Activated naive CD4-positive, alpha-beta T cell treated with anti-CD3 and anti-CD28 coated beads, Interleukin-2, amount 10 ng/mL, durations not matched to agents 7 days and 5 days (primary cell): ENCODE measurements around the gene PLEKHF1.

ENCODE experiments used
- CTCF ChIA-PET: fragments of 350-600 bp; sonication (Branson Sonifier 250); formaldehyde crosslinking; loops from one replicate; lab custom pipeline; 2021; ENCODE audit warnings: antibody characterized with exemption; lab: Charles Lee
- DNase-seq: peaks from one replicate; pipeline ENCODE4 v3.0.0-alpha.2; 2020
- H3K27ac Mint-ChIP-seq: one replicate; pipeline ENCODE4 v1.8.0; 2021; ENCODE audit warnings: mild to moderate bottlenecking, moderate library complexity, mixed read lengths
- H3K27me3 Mint-ChIP-seq: one replicate; pipeline ENCODE4 v1.8.0; 2021; ENCODE audit warnings: mild to moderate bottlenecking, mixed read lengths
- H3K36me3 Mint-ChIP-seq: one replicate; pipeline ENCODE4 v1.8.0; 2021; ENCODE audit warnings: mixed read lengths
- H3K4me1 Mint-ChIP-seq: one replicate; pipeline ENCODE4 v1.8.0; 2021; ENCODE audit warnings: mixed read lengths
- H3K4me3 Mint-ChIP-seq: one replicate; pipeline ENCODE4 v1.8.0; 2021; ENCODE audit warnings: mild to moderate bottlenecking, moderate library complexity, mixed read lengths
- H3K9me3 Mint-ChIP-seq: one replicate; pipeline ENCODE4 v1.8.0; 2021; ENCODE audit warnings: mixed read lengths

Gene PLEKHF1, protein sequence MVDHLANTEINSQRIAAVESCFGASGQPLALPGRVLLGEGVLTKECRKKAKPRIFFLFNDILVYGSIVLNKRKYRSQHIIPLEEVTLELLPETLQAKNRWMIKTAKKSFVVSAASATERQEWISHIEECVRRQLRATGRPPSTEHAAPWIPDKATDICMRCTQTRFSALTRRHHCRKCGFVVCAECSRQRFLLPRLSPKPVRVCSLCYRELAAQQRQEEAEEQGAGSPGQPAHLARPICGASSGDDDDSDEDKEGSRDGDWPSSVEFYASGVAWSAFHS

DNA sequence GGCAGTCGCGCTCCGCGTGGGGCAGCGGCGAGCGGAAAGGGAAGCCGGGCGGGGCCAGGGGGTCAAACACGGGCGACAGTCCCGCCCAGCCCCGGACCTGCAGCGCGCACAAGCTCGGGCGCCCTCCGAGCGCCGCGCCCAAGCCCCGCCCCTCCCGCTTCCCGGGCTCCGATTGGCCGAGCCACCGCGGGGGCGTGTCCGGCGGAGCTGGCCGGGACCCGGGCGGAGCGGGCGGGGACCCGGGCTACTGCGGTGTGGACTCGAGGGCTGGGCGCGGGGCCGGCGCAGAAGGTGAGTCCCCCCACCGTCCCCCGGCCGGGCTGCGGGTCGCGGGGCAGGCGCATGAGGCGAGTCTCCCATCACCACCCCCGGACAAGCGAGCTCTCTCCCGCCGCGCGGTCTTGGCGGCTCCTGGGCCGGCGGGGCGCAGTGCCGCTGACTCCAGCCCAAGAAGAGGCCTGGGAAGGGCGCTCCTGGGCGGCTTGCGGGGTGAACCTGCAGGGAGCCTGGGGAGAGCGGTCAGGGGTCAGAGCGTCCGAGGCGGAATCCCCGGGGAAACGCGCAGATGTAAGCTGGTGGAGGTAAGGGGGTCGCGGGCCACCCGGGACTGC is at the start of gene PLEKHF1:
TSS of gene PLEKHF1 (plus strand) at position 247 of the 611 bp plus-strand sequence. CDS start 8,379 bp downstream, outside the sequence.
- Mint-ChIP-seq H3K36me3 (peaks cover 30% of the 10 kb centered on the region), H3K27ac (peak within 1 kb of the TSS; percentile 95), H3K4me3 (peak within 1 kb of the TSS; percentile 92), H3K4me1 (peaks cover 63% of the 10 kb centered on the region), H3K27me3 (peaks cover 12% of the 10 kb centered on the region), H3K9me3 (no peaks in the 10 kb centered on the region)
- peak; percentile 91 for DNase-seq
- CTCF ChIA-PET, result interaction anchor here (0.7 to 5.6 kb wide), 11 partner anchors 8 to 59 kb away, joined by 3 to 58 read pairs (median 7); partner anchors contain the start of genes C19orf12 and POP4

DNA sequence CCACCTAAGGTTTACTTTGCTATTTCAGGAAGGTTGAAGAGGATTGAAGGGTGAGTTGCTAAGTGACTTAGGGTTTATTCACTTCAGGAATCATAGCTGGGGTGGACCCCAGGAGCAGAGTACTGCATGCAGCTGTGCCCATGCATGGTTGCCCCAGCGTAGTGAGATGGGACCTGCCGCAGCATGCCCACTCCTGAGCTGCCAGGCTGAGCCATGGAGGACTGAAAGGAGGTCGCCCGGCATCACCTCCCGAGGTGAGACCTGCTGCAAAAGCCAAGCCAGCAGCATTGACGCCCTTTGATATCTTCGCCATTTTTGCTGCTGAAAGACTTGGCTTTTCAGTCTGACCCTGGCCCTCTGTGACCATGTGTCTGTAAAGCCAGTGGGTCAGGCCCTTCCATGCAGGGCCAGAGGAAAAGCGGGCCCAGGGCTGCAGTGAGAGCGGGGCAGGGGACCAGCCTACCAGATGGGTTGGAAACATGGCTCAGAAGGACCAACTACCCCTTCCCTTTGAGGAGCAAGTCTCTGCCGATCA is 49.3 kb upstream of the PLEKHF1 start:
- H3K27ac Mint-ChIP-seq, result no peak overlapping the region
- CTCF ChIA-PET, result no interaction called here

DNA sequence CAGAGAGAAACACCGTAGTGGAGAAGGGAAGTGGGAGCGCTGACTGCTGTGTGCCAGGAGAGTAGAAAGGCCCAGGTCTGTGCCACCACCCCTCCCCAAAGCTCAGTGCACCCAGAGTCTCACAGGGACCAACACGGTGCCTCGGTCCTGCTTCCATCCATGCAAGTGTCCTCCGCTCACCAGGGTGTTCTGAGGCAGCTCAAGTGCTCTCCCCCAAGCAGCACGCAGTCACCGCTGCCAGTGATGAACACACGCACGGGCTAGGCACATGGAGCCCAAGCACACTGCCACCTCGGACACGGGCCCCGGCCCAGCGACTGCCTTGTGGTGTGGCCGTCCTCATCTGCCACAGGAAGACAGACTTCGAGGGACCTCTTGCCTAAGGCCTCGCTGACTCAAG is 48.7 kb upstream of the PLEKHF1 start:
- H3K36me3 Mint-ChIP-seq, result peaks cover 33% of the 10 kb centered on the region
- H3K4me1 Mint-ChIP-seq, result peaks cover 18% of the 10 kb centered on the region
- H3K4me3 Mint-ChIP-seq, result no peak overlapping the region
- CTCF ChIA-PET, result interaction anchor here (1.3 to 2.5 kb wide), 4 partner anchors 50 to 100 kb away, joined by 5 to 7 read pairs (median 6); no protein-coding TSS in a partner anchor
- no peak for DNase-seq
- no peak overlapping the region for H3K27ac Mint-ChIP-seq
- H3K9me3 Mint-ChIP-seq, result no peaks in the 10 kb centered on the region
- peaks cover 24% of the 10 kb centered on the region for H3K27me3 Mint-ChIP-seq

More for the DNA sequence above, 49.3 kb upstream of the PLEKHF1 start:
- H3K4me3 Mint-ChIP-seq, result no peak overlapping the region
- H3K27me3 Mint-ChIP-seq, result peaks cover 20% of the 10 kb centered on the region
- H3K9me3 Mint-ChIP-seq, result no peaks in the 10 kb centered on the region
- peaks cover 14% of the 10 kb centered on the region for H3K4me1 Mint-ChIP-seq
- peaks cover 36% of the 10 kb centered on the region for H3K36me3 Mint-ChIP-seq
- DNase-seq, result no peak

DNA sequence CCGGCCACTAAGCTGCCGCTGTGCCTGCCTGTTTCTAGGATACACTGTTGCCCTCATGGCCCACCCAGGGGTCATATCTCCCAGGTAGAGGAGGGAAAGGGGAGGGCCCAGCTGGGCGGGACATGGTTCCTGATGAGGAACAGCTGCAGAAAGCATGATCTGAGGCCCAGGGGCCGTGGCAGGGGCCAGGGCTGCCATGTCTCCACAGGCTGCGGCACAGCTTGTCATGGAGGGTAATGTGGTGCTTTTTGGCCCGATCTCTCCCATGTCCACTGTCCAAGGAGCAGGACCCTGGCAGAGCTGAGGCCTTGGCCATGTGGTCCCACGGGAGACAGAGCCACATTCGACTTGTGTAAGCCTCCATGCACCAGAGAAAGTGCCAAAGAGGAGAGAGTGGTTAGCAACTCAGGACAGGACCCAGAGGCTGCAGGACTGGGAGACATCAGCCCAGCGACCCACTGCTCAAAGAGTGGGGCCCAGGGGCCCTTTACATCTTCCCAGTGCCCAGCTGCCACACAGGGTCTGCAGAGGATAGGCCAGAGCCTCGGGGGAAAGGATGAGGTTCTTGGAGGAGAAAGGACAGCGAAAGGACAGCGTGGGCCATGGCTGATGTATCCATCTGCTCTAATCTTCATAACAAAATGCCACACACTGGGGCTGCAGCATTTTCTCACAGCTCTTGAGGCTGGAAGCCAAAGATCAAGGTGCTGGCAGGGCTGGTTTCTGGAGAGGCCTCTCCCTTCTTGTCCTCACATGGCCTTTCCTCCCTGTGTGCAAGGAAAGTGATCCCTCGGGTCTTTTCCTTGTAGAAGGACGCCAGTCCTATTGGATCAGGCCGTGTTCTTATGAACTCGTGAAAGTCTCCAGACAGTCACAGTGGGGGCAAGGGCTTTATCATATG is 47.6 kb upstream of the PLEKHF1 start:
- Mint-ChIP-seq H3K27me3 (peaks cover 24% of the 10 kb centered on the region), H3K27ac (no peak overlapping the region), H3K9me3 (no peaks in the 10 kb centered on the region), H3K4me3 (no peak overlapping the region), H3K36me3 (peaks cover 25% of the 10 kb centered on the region), H3K4me1 (peaks cover 28% of the 10 kb centered on the region)
- DNase-seq, result no peak
- CTCF ChIA-PET, result interaction anchor here (1.3 to 4.6 kb wide), 5 partner anchors 7 to 99 kb away, joined by 5 to 48 read pairs (median 6); no protein-coding TSS in a partner anchor

DNA sequence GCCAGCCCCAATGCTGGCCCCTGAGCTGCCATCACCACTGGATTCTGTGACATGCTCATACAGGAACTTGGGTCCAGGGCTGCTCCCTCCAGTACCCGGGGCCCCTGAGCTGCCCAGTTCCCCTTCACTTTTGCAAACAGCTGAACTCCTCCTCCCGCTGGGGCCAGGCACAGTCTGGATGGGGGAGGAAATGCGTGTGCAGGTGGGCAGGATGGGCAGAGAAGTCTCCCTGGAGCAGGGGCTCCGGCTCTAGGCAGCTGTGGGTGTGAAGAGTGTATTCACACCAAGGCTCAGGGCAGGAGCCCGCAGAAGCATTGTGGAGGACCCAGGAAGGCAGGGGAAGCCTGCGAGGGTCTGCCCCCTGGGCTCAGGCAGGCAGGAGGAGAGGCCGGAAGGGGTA is 46.8 kb upstream of the PLEKHF1 start:
- peaks cover 19% of the 10 kb centered on the region for H3K36me3 Mint-ChIP-seq
- no peak for DNase-seq
- peaks cover 37% of the 10 kb centered on the region for H3K4me1 Mint-ChIP-seq
- H3K9me3 Mint-ChIP-seq, result no peaks in the 10 kb centered on the region
- H3K27ac Mint-ChIP-seq, result no peak overlapping the region
- CTCF ChIA-PET, result interaction anchor here (1.5 to 4.6 kb wide), 4 partner anchors 8 to 72 kb away, joined by 5 to 48 read pairs (median 8); no protein-coding TSS in a partner anchor
- H3K4me3 Mint-ChIP-seq, result no peak overlapping the region
- peaks cover 24% of the 10 kb centered on the region for H3K27me3 Mint-ChIP-seq

DNA sequence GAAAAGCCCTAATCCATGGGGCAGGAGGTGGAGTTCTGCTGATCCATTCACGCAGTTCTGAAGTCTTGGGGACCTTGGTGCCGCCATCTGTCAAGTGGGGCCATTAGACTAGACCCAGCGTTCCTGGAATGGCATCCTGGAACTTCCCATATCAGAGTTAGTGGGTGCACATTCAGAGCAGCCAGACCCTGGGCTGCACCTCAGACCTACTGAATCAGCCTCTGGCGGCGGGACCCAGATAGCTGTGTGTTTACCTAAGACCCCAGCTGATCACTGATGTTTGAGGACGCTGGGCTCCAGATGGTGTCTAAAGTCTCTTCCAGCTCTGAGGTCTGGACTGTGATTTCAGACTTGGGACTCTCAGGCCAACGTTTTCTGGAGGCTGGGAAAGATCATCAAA is 46.4 kb upstream of the PLEKHF1 start:
- H3K27ac Mint-ChIP-seq, result no peak overlapping the region

DNA sequence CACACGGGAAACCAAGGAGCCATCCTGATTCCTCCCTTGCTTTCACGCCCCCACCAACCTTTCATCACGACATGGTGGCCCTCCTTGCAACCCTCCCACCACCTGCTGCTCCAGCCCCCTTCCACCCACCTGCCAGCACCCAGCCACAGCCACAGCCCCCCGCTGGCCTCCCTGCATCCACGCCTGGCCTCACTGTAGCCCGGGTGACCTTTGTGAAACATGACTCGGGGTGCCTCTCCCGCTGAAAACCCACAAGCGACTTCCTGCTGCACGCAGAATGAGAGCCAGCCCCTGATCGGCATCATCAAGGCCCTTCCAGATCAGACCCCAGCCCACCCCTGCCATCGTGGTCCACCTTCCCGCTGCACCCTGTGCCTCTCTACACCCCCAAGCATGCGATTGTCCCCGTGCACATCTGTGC is 44.3 kb upstream of the PLEKHF1 start:
- H3K36me3 Mint-ChIP-seq, result peaks cover 4% of the 10 kb centered on the region
- H3K27ac Mint-ChIP-seq, result peak overlapping the region; percentile 24
- peaks cover 24% of the 10 kb centered on the region for H3K27me3 Mint-ChIP-seq
- peaks cover 50% of the 10 kb centered on the region for H3K4me1 Mint-ChIP-seq
- peak; percentile 46 for DNase-seq
- CTCF ChIA-PET, result interaction anchor here (0.6 to 4.6 kb wide), 4 partner anchors 10 to 95 kb away, joined by 3 to 48 read pairs (median 6); no protein-coding TSS in a partner anchor
- H3K9me3 Mint-ChIP-seq, result no peaks in the 10 kb centered on the region
- H3K4me3 Mint-ChIP-seq, result peak overlapping the region; percentile 29

More for the DNA sequence above, 46.4 kb upstream of the PLEKHF1 start:
- peaks cover 24% of the 10 kb centered on the region for H3K27me3 Mint-ChIP-seq
- peaks cover 41% of the 10 kb centered on the region for H3K4me1 Mint-ChIP-seq
- CTCF ChIA-PET, result interaction anchor here (0.8 to 4.6 kb wide), 6 partner anchors 8 to 98 kb away, joined by 3 to 48 read pairs (median 5); no protein-coding TSS in a partner anchor
- H3K36me3 Mint-ChIP-seq, result peaks cover 17% of the 10 kb centered on the region
- no peaks in the 10 kb centered on the region for H3K9me3 Mint-ChIP-seq
- H3K4me3 Mint-ChIP-seq, result no peak overlapping the region
- no peak for DNase-seq

DNA sequence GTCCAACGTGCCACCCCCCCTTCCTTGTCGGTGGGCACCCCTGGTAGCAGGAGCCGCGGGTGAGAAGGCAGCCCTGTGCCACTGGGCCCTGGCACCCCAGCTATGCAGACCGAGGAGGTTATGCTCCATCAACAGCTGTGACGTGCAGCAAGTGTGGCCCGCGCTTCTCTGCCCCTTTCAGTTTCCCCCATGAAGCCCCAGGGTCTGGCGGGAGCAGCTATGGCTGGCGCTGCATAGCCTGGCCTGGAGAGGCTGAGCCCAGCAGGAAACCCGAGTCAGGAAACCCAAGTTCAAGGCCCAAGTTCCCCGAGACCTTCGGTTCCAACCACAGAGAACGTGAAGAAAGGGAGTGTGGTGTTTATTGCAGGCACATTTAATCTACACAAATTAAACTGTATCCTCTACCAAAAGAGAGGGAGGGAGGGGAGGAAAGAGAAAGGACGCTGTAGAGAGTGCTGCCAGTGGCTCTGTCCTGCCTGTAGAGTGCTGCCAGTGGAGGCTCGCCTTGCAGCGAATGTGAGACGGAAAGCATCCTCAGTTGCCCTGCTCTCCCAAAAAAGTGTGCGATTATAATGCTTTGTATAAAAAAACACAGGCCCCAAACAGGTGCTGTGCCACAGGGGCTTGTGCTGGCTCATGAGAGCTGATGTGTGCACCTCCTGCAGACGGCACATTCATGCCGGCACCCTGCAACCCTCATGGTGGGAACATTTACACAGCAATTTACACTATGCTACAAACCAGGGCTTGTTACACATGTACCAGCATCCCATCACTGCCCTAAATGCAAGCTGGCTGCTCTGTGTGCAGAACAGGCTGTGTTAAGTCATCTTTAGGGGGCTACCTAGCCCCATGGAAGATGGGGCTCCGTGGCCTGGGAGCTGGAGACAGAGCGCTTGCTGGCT is 42.8 kb upstream of the PLEKHF1 start:
- Mint-ChIP-seq H3K4me3 (peak overlapping the region; percentile 15), H3K27me3 (peaks cover 24% of the 10 kb centered on the region), H3K27ac (peak overlapping the region; percentile 67), H3K9me3 (no peaks in the 10 kb centered on the region), H3K4me1 (peaks cover 52% of the 10 kb centered on the region), H3K36me3 (no peaks in the 10 kb centered on the region)
- CTCF ChIA-PET, result interaction anchor here (1.5 to 4.6 kb wide), 7 partner anchors 11 to 94 kb away, joined by 4 to 48 read pairs (median 7); no protein-coding TSS in a partner anchor
- peak; percentile 48 for DNase-seq

DNA sequence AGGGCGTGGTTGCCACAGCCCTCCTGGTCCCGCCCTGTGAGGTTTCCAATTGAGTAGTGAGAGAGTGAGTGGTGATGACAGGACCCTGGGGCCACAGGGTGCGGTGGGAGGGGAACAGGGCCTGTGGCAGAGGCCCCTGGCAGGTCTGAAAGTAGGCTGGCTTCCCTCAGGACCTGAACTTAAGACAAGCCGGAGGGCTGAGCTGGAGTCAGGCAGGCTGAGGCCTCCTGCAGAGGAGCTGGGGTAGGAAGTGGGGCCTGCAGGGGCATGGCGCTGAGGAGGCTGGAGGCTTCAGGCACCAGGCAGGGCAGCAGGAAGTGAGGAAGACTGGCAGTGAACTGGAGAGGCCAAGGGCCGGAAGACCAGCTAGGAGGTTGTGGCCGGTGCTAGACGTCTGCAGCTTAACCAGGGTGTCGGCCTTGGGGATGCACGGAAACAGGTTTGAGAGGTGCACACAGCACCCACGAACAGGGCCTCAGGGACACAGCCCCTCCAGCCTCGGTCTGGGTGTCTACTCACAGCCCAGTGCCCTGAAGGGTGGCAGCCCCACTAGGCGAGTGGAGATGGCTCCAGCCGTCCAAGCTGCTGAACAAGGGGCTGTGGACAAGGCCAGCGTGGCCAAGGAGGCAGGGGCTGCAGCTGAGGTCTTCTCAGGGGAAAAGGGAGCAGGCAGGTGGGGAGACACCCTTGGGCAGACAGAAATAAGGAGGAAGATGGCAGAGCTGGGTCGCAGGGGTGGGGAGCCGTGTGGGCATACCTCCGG is 41.4 kb upstream of the PLEKHF1 start:
- CTCF ChIA-PET, result interaction anchor here (0.9 to 3.5 kb wide), 5 partner anchors 13 to 93 kb away, joined by 3 to 14 read pairs (median 5); no protein-coding TSS in a partner anchor

DNA sequence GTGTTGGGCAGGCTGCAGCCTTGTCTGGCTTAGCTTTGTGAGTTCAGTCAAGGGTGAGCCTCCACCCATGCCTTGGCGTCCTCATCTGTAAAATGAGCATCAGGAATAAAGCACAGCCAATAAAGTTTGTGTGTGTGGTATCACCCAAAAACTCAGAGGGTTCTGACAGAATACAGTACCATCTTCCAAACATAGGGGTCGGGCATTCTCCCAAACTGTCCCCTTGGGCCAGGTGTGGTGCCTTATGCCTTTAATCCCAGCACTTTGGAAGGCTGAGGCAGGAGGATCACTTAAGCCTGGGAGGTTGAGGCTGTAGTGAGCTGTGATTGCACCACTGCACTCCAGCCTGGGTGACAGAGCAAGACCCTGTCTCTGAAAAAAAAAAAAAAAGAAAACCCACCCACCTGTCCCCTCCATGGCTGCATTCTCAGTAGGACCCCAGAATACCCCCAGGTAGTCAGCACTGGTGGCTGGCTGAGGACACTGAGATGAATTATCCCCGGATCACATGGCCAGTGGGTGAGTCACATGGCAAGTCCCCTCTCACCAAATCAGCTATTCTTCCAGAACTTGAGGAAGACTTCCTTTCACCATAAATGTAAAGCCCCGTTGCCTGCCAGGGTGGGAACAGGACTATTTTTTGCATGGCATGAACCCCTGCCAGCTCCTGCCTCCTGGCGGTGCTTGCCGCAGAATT is 40.6 kb upstream of the PLEKHF1 start:
- H3K4me1 Mint-ChIP-seq, result peaks cover 52% of the 10 kb centered on the region
- H3K27ac Mint-ChIP-seq, result peak overlapping the region; percentile 75
- CTCF ChIA-PET, result interaction anchor here (0.9 to 3.5 kb wide), 3 partner anchors 14 to 65 kb away, joined by 3 to 14 read pairs (median 5); no protein-coding TSS in a partner anchor

More for the DNA sequence above, 41.4 kb upstream of the PLEKHF1 start:
- peak; percentile 34 for DNase-seq
- H3K4me3 Mint-ChIP-seq, result peak overlapping the region; percentile 30
- H3K27me3 Mint-ChIP-seq, result peaks cover 17% of the 10 kb centered on the region
- peaks cover 52% of the 10 kb centered on the region for H3K4me1 Mint-ChIP-seq
- peak overlapping the region; percentile 75 for H3K27ac Mint-ChIP-seq
- H3K9me3 Mint-ChIP-seq, result no peaks in the 10 kb centered on the region
- H3K36me3 Mint-ChIP-seq, result no peaks in the 10 kb centered on the region

DNA sequence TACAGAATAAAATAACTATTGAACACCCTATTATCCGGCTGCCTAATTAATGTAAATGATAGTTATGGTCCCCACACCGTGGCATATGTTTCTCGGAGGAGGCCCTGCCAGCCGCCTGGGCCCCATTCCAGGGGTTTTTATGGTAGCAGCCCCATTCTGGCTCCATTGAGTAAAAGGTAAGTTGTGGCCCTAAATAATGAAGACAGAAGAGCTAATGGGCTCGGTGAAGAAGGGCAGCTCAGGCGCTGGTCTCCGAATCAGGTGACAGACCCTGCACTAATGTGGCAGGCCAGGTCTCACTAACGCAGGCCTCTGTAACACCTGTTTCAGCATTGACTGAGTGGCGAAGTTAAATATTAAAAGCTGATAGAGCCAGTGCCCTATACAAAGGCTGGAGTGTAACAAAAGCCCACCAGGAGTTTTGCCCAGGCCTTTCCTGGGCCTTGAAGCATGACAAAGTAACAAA is 40.0 kb upstream of the PLEKHF1 start:
- Mint-ChIP-seq H3K9me3 (no peaks in the 10 kb centered on the region), H3K27ac (no peak overlapping the region), H3K36me3 (no peaks in the 10 kb centered on the region), H3K4me1 (peaks cover 48% of the 10 kb centered on the region), H3K27me3 (peaks cover 11% of the 10 kb centered on the region), H3K4me3 (no peak overlapping the region)
- CTCF ChIA-PET, result interaction anchor here (1.2 to 3.5 kb wide), 2 partner anchors 11 to 14 kb away, joined by 3 to 14 read pairs; no protein-coding TSS in a partner anchor
- no peak for DNase-seq

More for the DNA sequence above, 40.6 kb upstream of the PLEKHF1 start:
- peaks cover 17% of the 10 kb centered on the region for H3K27me3 Mint-ChIP-seq
- no peaks in the 10 kb centered on the region for H3K36me3 Mint-ChIP-seq
- H3K4me3 Mint-ChIP-seq, result peak overlapping the region; percentile 30
- H3K9me3 Mint-ChIP-seq, result no peaks in the 10 kb centered on the region
- DNase-seq, result no peak
